Measurements from ENCODE around the gene NBPF6. TPM values are rescaled to one million over a fixed set of nuclear protein-coding genes. Genes with fewer than 3 reads are reported as not detected.
"Not testable (repeated sequence)": the region's sequence is repeated elsewhere in the genome, so short reads cannot be mapped to it uniquely, and the experiment has no call there.

Gene NBPF6
- total and polyA plus RNA-seq, 2 experiments from 2014 or later: not detected

DNA sequence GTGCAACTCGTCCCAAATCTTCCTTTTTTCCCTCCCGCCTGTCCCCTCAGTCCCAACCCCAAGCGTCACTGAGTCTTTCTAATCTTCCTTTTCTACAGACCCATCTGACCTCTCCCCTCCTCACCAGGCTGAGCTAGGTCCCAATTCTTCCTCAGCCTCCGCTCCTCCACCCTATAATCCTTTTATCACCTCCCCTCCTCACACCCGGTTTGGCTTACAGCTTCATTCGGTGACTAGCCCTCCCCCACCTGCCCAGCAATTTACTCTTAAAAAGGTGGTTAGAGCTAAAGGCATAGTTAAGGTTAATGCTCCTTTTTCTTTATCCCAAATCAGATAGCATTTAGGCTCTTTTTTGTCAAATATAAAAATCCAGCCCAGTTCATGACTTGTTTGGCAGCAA is 24.4 kb downstream of the NBPF6 start:
- H3K4me1 ChIP-seq (ENCODE audit: insufficient read depth); H3K36me3 ChIP-seq (ENCODE audit: low read depth); H3K9ac ChIP-seq; DNase-seq; H3K4me2 ChIP-seq (ENCODE audit: unreplicated experiment); H3F3A ChIP-seq (ENCODE audit: insufficient read depth); H3K9me3 ChIP-seq (ENCODE audit: low read depth); H3K27ac ChIP-seq; H3K79me2 ChIP-seq (ENCODE audit: insufficient read depth); H3K9me2 ChIP-seq (ENCODE audit: insufficient read depth); H4K20me1 ChIP-seq (ENCODE audit: insufficient read depth); H2AFZ ChIP-seq; in situ Hi-C loops (cut with MboI); H3K27me3 ChIP-seq (replicated peaks; ENCODE audit: insufficient read depth); H3K4me3 ChIP-seq: not testable (repeated sequence)
- 53 to 58% methylated on average over 6 of the region's 6 CpGs for WGBS, 2 experiments (ENCODE audit: low coverage in 1 of 2, low lambda C conversion rate in 2 of 2, missing lambda C conversion rate in 2 of 2)

DNA sequence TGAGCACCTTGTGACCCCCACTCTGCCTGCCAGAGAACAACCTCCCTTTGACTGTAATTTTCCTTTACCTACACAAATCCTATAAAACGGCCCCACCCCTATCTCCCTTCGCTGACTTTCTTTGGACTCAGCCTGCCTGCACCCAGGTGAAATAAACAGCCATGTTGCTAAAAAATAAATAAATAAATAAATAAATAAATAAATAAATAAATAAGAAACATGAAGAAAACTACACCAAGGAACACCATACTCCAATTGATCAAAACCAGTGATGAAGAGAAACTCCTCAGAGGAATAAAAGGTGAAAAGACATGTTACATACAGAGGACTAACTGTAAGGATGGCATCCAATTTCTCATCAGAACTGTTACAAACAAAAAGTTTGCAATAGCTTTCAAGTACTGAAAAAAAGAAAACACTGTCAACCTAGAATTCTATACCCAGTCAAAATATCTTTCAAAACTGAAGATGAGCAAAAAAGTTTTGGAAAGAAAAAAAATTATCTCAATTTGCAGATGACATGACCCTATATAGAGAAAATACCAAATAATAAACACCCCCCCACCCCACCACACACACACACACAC is 28.4 kb downstream of the NBPF6 start:
- in situ Hi-C loops (cut with MboI): no loop called here
- H3K4me2 ChIP-seq (ENCODE audit: unreplicated experiment): no peak overlapping the region
- TF ChIP-seq EZH2phosphoT487 (IDR thresholded peaks at IDR 0.05; ENCODE audit: insufficient read depth, low read depth) (no peak), EZH2 (IDR thresholded peaks at IDR 0.05; ENCODE audit: insufficient read depth, poor library complexity, severe bottlenecking) (no peak)
- H3K36me3 ChIP-seq (ENCODE audit: low read depth): no peaks in the 10 kb centered on the region
- no peaks in the 10 kb centered on the region for H3K9me3 ChIP-seq (ENCODE audit: low read depth)
- H3K27ac ChIP-seq: no peak overlapping the region
- H2AFZ ChIP-seq: no peak overlapping the region
- H3K9me2 ChIP-seq (ENCODE audit: insufficient read depth): no peaks in the 10 kb centered on the region
- DNase-seq: no peak
- no peaks in the 10 kb centered on the region for H3K27me3 ChIP-seq (replicated peaks; ENCODE audit: insufficient read depth)
- H3K4me1 ChIP-seq (ENCODE audit: insufficient read depth): no peaks in the 10 kb centered on the region
- WGBS, 2 experiments (ENCODE audit: low coverage in 1 of 2, low lambda C conversion rate in 2 of 2, missing lambda C conversion rate in 2 of 2): 36 to 58% methylated on average over 2 of the region's 2 CpGs
- no peak overlapping the region for H3K4me3 ChIP-seq
- H3K79me2 ChIP-seq (ENCODE audit: insufficient read depth): no peaks in the 10 kb centered on the region
- H4K20me1 ChIP-seq (ENCODE audit: insufficient read depth): no peaks in the 10 kb centered on the region
- no peaks in the 10 kb centered on the region for H3F3A ChIP-seq (ENCODE audit: insufficient read depth)
- no peak overlapping the region for H3K9ac ChIP-seq

DNA sequence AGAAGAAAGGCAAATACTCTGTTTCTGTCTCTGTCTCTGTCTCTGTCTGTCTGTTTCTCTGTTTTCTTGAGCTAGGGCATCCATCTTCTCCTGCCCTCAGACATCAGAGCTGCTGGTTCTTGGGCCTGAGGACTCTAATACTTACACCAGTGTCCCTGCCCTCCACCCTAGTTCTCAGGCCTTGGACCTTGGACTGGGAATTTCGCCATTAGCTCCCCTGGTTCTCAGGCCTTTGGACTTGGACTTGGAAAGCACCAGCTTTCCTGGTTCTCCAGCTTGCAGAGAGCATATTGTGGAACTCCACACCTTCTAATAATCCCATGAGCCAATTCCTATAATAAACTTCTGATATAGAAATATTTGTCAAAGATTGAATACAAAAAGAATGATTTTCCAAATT is 32.6 kb downstream of the NBPF6 start:
- H2AFZ ChIP-seq: no peak overlapping the region
- no peaks in the 10 kb centered on the region for H4K20me1 ChIP-seq (ENCODE audit: insufficient read depth)
- in situ Hi-C loops (cut with MboI): no loop called here
- no peaks in the 10 kb centered on the region for H3K9me2 ChIP-seq (ENCODE audit: insufficient read depth)
- H3K4me1 ChIP-seq (ENCODE audit: insufficient read depth): no peaks in the 10 kb centered on the region
- 0 to 6% methylated on average over 1 of the region's 1 CpG for WGBS, 2 experiments (ENCODE audit: low coverage in 1 of 2, low lambda C conversion rate in 2 of 2, missing lambda C conversion rate in 2 of 2)
- H3F3A ChIP-seq (ENCODE audit: insufficient read depth): no peaks in the 10 kb centered on the region
- no peak for DNase-seq
- H3K4me2 ChIP-seq (ENCODE audit: unreplicated experiment): no peak overlapping the region
- no peaks in the 10 kb centered on the region for H3K79me2 ChIP-seq (ENCODE audit: insufficient read depth)
- H3K4me3 ChIP-seq: no peak overlapping the region
- H3K27me3 ChIP-seq (replicated peaks; ENCODE audit: insufficient read depth): no peaks in the 10 kb centered on the region
- no peak overlapping the region for H3K27ac ChIP-seq
- TF ChIP-seq EZH2phosphoT487 (IDR thresholded peaks at IDR 0.05; ENCODE audit: insufficient read depth, low read depth): no peak
- TF ChIP-seq EZH2 (IDR thresholded peaks at IDR 0.05; ENCODE audit: insufficient read depth, poor library complexity, severe bottlenecking): no peak
- no peaks in the 10 kb centered on the region for H3K9me3 ChIP-seq (ENCODE audit: low read depth)
- H3K9ac ChIP-seq: no peak overlapping the region
- H3K36me3 ChIP-seq (ENCODE audit: low read depth): no peaks in the 10 kb centered on the region

- H3K9me2 ChIP-seq (ENCODE audit: insufficient read depth); in situ Hi-C loops (cut with MboI); DNase-seq; H3K4me1 ChIP-seq (ENCODE audit: insufficient read depth); H4K20me1 ChIP-seq (ENCODE audit: insufficient read depth); H3K4me2 ChIP-seq (ENCODE audit: unreplicated experiment); H3K9me3 ChIP-seq (ENCODE audit: low read depth); H3K9ac ChIP-seq; H3K4me3 ChIP-seq; H3K36me3 ChIP-seq (ENCODE audit: low read depth); H3K27ac ChIP-seq; H2AFZ ChIP-seq; H3F3A ChIP-seq (ENCODE audit: insufficient read depth); H3K27me3 ChIP-seq (replicated peaks; ENCODE audit: insufficient read depth); H3K79me2 ChIP-seq (ENCODE audit: insufficient read depth): not testable (repeated sequence)
- WGBS, 2 experiments (ENCODE audit: low coverage in 1 of 2, low lambda C conversion rate in 2 of 2, missing lambda C conversion rate in 2 of 2): 48 to 54% methylated on average over 5 of the region's 5 CpGs
Observed at GRCh38 chr1:108485990-108486389, 35.8 kb downstream of the NBPF6 start.

GRCh38 chr1:108486707-108487106 is 36.6 kb downstream of the NBPF6 start:
- in situ Hi-C loops (cut with MboI); H3K27me3 ChIP-seq (replicated peaks; ENCODE audit: insufficient read depth); H3K27ac ChIP-seq; DNase-seq; H3F3A ChIP-seq (ENCODE audit: insufficient read depth); H3K4me3 ChIP-seq; H3K9me3 ChIP-seq (ENCODE audit: low read depth); H3K79me2 ChIP-seq (ENCODE audit: insufficient read depth); H3K9ac ChIP-seq; H3K9me2 ChIP-seq (ENCODE audit: insufficient read depth); H3K36me3 ChIP-seq (ENCODE audit: low read depth); H3K4me1 ChIP-seq (ENCODE audit: insufficient read depth); H2AFZ ChIP-seq; H4K20me1 ChIP-seq (ENCODE audit: insufficient read depth); H3K4me2 ChIP-seq (ENCODE audit: unreplicated experiment): not testable (repeated sequence)
- 66 to 74% methylated on average over 11 of the region's 11 CpGs for WGBS, 2 experiments (ENCODE audit: low coverage in 1 of 2, low lambda C conversion rate in 2 of 2, missing lambda C conversion rate in 2 of 2)

GRCh38 chr1:108495008-108495407 is 44.9 kb downstream of the NBPF6 start:
- H3K27ac ChIP-seq; H3K27me3 ChIP-seq (replicated peaks; ENCODE audit: insufficient read depth); H3K36me3 ChIP-seq (ENCODE audit: low read depth); H4K20me1 ChIP-seq (ENCODE audit: insufficient read depth); H2AFZ ChIP-seq; H3K4me2 ChIP-seq (ENCODE audit: unreplicated experiment); DNase-seq; H3K79me2 ChIP-seq (ENCODE audit: insufficient read depth); H3K4me1 ChIP-seq (ENCODE audit: insufficient read depth); H3K9ac ChIP-seq; H3F3A ChIP-seq (ENCODE audit: insufficient read depth); in situ Hi-C loops (cut with MboI); H3K4me3 ChIP-seq; H3K9me3 ChIP-seq (ENCODE audit: low read depth); H3K9me2 ChIP-seq (ENCODE audit: insufficient read depth): not testable (repeated sequence)
- 40 to 66% methylated on average over 1 of the region's 1 CpG for WGBS, 2 experiments (ENCODE audit: low coverage in 1 of 2, low lambda C conversion rate in 2 of 2, missing lambda C conversion rate in 2 of 2)

DNA sequence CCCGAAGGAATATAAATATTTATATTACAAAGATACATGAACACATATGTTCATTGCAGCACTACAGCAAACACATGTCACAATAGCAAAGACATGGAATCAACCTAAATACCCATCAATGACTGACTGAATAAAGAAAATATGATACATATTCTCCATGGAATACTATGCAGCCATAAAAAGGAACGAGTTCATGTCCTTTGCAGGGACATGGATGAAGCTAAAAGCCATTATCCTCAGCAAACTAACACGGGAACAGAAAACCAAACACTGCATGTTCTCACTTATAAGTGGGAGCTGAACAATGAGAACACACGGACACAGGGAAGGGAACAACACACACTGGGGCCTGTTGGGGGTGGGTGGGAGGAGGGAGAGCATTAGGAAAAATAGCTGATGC is 46.7 kb downstream of the NBPF6 start:
- H4K20me1 ChIP-seq (ENCODE audit: insufficient read depth); H3K4me1 ChIP-seq (ENCODE audit: insufficient read depth); H3F3A ChIP-seq (ENCODE audit: insufficient read depth); H3K9me2 ChIP-seq (ENCODE audit: insufficient read depth); H3K9ac ChIP-seq; H2AFZ ChIP-seq; H3K79me2 ChIP-seq (ENCODE audit: insufficient read depth); H3K4me3 ChIP-seq; H3K9me3 ChIP-seq (ENCODE audit: low read depth); H3K27me3 ChIP-seq (replicated peaks; ENCODE audit: insufficient read depth); H3K4me2 ChIP-seq (ENCODE audit: unreplicated experiment); in situ Hi-C loops (cut with MboI); DNase-seq; H3K36me3 ChIP-seq (ENCODE audit: low read depth); H3K27ac ChIP-seq: not testable (repeated sequence)
- WGBS, 2 experiments (ENCODE audit: low coverage in 1 of 2, low lambda C conversion rate in 2 of 2, missing lambda C conversion rate in 2 of 2): 55 to 64% methylated on average over 4 of the region's 4 CpGs
